Peyer's patch (tissue), 4 donors: Measurements from ENCODE around the gene JMJD4. TPM values are rescaled to one million over a fixed set of nuclear protein-coding genes. Genes with fewer than 3 reads are reported as not detected.

Experiments used
- DNase-seq, 3 donors: peaks; one replicate each; pipeline ENCODE4 v3.0.0-alpha.2; 2017 to 2019
- H3K27ac ChIP-seq, 4 donors: fragments of 200-600 bp; sonication (generic); one replicate each; pipeline ENCODE4 v1.5.1; 2016 to 2019
- H3K27me3 ChIP-seq, 2 donors: fragments of 200-600 bp; sonication (generic); one replicate each; pipeline ENCODE4 v1.5.1; 2019
- H3K36me3 ChIP-seq, 3 donors: fragments of 200-600 bp; sonication (generic); one replicate each; pipeline ENCODE4 v1.5.1; 2016 to 2019
- H3K4me1 ChIP-seq, 4 donors: fragments of 200-600 bp; sonication (generic); one replicate each; pipeline ENCODE4 v1.5.1; 2016 to 2019
- H3K4me3 ChIP-seq, 4 donors: fragments of 200-600 bp; sonication (generic); 1 replicate in 3 of 4; 2 replicates in 1 of 4; pipeline ENCODE4 v1.5.1; 2016 to 2019; ENCODE audit warnings: mild to moderate bottlenecking in 1 of 4
- H3K9me3 ChIP-seq, 4 donors: fragments of 200-600 bp; sonication (generic); one replicate each; pipeline ENCODE4 v1.5.1; 2016 to 2019; ENCODE audit warnings: mild to moderate bottlenecking in 1 of 4
- POLR2A ChIP-seq, 2 donors: fragments of 450-650 bp; IDR thresholded peaks; one replicate each; pipeline ENCODE4 v1.5.1; 2017; ENCODE audit warnings: antibody characterized with exemption in 2 of 2, mild to moderate bottlenecking in 2 of 2, moderate library complexity in 2 of 2
- total RNA-seq, 4 donors: library from RNA; depleted of rRNA; stranded (reverse); fragments of >200 nt; gene quantifications; one replicate each; pipeline ENCODE4 v1.1.0, GENCODE V29; 2016
- TF ChIP-seq, protein P1 (sequence below), 6 experiments: fragments of 450-650 bp in 4 of 6; fragments of 200-600 bp in 2 of 6; sonication (generic) in 1 of 6; IDR thresholded peaks; one replicate each; pipeline ENCODE4 v1.5.1; 2017 to 2019; ENCODE audit warnings: antibody characterized with exemption in 6 of 6, mild to moderate bottlenecking in 3 of 6, moderate library complexity in 1 of 6

Gene JMJD4
- total RNA-seq, 4 donors from 2014 or later, result 14.9 to 28.4 (median 20.7) TPM

GRCh38 chr1:227764019-227764391, 28.9 kb upstream of the JMJD4 start:
- Histone ChIP-seq H3K36me3 (peaks cover 0 to 31% (median 0%) of the 10 kb centered on the region in 3 donors), H3K4me3 (no peak overlapping the region), H3K9me3 (no peaks in the 10 kb centered on the region), H3K27ac (no peak overlapping the region), H3K27me3 (no peaks in the 10 kb centered on the region), H3K4me1 (peaks cover 0 to 27% (median 17%) of the 10 kb centered on the region in 4 donors)
- no peak for DNase-seq
- TF ChIP-seq POLR2A (IDR thresholded peaks at IDR 0.05), result no peak
- TF ChIP-seq, protein P1, sequence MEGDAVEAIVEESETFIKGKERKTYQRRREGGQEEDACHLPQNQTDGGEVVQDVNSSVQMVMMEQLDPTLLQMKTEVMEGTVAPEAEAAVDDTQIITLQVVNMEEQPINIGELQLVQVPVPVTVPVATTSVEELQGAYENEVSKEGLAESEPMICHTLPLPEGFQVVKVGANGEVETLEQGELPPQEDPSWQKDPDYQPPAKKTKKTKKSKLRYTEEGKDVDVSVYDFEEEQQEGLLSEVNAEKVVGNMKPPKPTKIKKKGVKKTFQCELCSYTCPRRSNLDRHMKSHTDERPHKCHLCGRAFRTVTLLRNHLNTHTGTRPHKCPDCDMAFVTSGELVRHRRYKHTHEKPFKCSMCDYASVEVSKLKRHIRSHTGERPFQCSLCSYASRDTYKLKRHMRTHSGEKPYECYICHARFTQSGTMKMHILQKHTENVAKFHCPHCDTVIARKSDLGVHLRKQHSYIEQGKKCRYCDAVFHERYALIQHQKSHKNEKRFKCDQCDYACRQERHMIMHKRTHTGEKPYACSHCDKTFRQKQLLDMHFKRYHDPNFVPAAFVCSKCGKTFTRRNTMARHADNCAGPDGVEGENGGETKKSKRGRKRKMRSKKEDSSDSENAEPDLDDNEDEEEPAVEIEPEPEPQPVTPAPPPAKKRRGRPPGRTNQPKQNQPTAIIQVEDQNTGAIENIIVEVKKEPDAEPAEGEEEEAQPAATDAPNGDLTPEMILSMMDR (IDR thresholded peaks at IDR 0.05), result no peak

DNA sequence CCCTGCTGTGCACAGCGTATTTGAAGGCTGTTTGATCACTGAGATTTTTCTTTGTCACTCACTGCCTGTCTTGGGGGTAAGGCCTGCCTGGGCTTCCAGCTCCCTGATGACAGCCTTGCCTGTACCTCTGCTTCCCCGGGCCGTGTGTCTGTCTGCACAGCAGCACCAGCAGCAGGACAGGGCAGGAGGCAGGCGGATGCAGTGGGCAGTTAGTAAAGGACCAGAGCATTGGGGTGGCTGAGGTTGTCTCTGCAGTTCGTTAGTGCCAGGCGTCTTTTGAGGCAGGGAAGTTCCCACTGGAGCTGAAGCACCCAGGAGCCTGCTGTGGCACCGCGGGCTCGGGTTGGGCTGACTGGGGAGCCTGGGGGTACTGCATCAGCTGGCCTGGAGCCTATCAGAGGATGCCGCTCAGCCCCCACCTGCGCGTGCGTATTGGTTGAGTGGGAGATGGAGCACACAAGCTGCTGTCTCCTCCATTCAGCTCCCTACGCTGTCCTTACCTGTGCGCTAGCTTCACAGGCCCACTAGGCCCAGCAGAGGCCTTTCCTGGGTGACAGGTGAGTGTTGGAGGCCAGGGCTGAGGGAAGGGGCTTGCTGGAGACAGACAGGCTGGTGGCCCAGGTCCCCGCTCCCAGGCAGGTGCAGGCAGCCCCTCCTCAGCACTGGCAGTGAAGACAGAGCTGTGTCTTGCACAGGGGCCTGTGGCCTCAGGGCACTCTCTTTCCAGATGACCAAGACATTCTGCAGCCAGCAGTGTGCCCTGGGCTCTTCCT, 28.3 kb upstream of the JMJD4 start:
- TF ChIP-seq, protein P1 (IDR thresholded peaks at IDR 0.05), result no peak
- TF ChIP-seq POLR2A (IDR thresholded peaks at IDR 0.05), result no peak
- Histone ChIP-seq H3K4me1 (peaks cover 0 to 27% (median 17%) of the 10 kb centered on the region in 4 donors), H3K4me3 (no peak overlapping the region), H3K36me3 (peaks cover 0 to 27% (median 0%) of the 10 kb centered on the region in 3 donors), H3K9me3 (no peaks in the 10 kb centered on the region), H3K27me3 (no peaks in the 10 kb centered on the region), H3K27ac (no peak overlapping the region)
- DNase-seq, result peak in 1 of 3 donors; percentile 44

DNA sequence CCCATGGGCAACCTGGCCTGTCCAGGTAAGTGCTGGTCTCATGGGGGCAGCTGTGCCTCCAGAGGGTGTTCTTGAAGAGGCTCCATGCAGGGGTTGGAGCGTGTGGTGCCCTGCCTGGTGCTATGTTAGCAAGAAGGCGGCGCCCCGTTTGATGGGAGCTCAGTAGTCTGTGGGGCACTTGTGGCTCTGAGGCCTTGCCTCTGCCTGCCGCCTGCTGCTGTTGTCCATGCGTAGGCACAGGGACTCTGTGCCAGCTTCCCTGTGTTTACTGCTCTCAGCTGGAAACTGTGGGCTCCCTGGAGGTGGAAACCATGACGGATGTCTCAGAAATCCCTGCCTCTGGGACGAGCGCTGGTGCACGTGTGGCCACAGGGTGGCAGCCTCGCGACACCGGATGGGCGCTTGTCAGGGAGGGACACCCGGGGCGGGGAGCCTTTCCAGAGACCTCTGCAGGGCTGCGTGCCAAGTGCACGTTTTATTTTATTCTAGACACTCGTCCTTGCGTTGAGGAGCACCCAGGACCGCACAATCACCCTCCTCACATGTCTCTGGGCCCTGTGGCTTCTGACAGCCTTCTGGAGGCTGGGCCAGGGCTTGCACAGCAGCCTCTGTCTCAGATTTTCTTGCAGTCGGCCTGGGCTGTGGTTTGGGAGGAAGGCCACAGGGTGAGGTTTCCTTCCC, 27.3 kb upstream of the JMJD4 start:
- peak; percentile 82 to 93 (median 89) for DNase-seq
- H3K27ac ChIP-seq, result peak overlapping the region in 1 of 4 donors; percentile 36
- H3K36me3 ChIP-seq, result peaks cover 0 to 18% (median 0%) of the 10 kb centered on the region in 3 donors
- H3K27me3 ChIP-seq, result no peaks in the 10 kb centered on the region
- H3K4me3 ChIP-seq, result peak overlapping the region in 1 of 4 donors; percentile 7
- peaks cover 0 to 27% (median 17%) of the 10 kb centered on the region in 4 donors for H3K4me1 ChIP-seq
- H3K9me3 ChIP-seq, result no peaks in the 10 kb centered on the region
- TF ChIP-seq, protein P1 (IDR thresholded peaks at IDR 0.05), result peak; percentile 66 to 88 (median 82)
- TF ChIP-seq POLR2A (IDR thresholded peaks at IDR 0.05), result no peak

GRCh38 chr1:227761621-227762230, 26.6 kb upstream of the JMJD4 start:
- Histone ChIP-seq H3K27me3 (no peaks in the 10 kb centered on the region), H3K36me3 (peaks cover 0 to 12% (median 0%) of the 10 kb centered on the region in 3 donors), H3K27ac (peak overlapping the region in 1 of 4 donors; percentile 36), H3K4me3 (no peak overlapping the region), H3K9me3 (no peaks in the 10 kb centered on the region), H3K4me1 (peaks cover 0 to 27% (median 13%) of the 10 kb centered on the region in 4 donors)
- TF ChIP-seq POLR2A (IDR thresholded peaks at IDR 0.05), result no peak
- TF ChIP-seq, protein P1 (IDR thresholded peaks at IDR 0.05), result no peak
- DNase-seq, result peak in 1 of 3 donors; percentile 44

GRCh38 chr1:227760377-227760776, 25.3 kb upstream of the JMJD4 start:
- H3K36me3 ChIP-seq, result peaks cover 0 to 11% (median 0%) of the 10 kb centered on the region in 3 donors
- no peak overlapping the region for H3K4me3 ChIP-seq
- no peaks in the 10 kb centered on the region for H3K27me3 ChIP-seq
- TF ChIP-seq POLR2A (IDR thresholded peaks at IDR 0.05), result no peak
- H3K27ac ChIP-seq, result peak overlapping the region in 3 of 4 donors; percentile 11 to 66 (median 58)
- H3K9me3 ChIP-seq, result no peaks in the 10 kb centered on the region
- peak in 1 of 3 donors; percentile 20 for DNase-seq
- peaks cover 0 to 19% (median 9%) of the 10 kb centered on the region in 4 donors for H3K4me1 ChIP-seq
